Measurements from ENCODE around the gene RALGPS1.
A peak's percentile ranks its signal among the peaks of the same experiment; 100 is the strongest.

The RALGPS1 gene

GRCh38 chr9:127124111-127124531 lies 209.5 kb downstream of the RALGPS1 start:
- no peak overlapping the region for H3K4me3 ChIP-seq (replicated peaks in 1 of 2; ENCODE audit: low read depth in 2 of 2, low read length in 2 of 2)
- TF ChIP-seq, protein P1, sequence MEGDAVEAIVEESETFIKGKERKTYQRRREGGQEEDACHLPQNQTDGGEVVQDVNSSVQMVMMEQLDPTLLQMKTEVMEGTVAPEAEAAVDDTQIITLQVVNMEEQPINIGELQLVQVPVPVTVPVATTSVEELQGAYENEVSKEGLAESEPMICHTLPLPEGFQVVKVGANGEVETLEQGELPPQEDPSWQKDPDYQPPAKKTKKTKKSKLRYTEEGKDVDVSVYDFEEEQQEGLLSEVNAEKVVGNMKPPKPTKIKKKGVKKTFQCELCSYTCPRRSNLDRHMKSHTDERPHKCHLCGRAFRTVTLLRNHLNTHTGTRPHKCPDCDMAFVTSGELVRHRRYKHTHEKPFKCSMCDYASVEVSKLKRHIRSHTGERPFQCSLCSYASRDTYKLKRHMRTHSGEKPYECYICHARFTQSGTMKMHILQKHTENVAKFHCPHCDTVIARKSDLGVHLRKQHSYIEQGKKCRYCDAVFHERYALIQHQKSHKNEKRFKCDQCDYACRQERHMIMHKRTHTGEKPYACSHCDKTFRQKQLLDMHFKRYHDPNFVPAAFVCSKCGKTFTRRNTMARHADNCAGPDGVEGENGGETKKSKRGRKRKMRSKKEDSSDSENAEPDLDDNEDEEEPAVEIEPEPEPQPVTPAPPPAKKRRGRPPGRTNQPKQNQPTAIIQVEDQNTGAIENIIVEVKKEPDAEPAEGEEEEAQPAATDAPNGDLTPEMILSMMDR (IDR thresholded peaks at IDR 0.05; ENCODE audit: low read depth, low read length), result no peak
- no peak for DNase-seq (ENCODE audit: low read depth in 2 of 2)

GRCh38 chr9:127124792-127125191 lies 210.2 kb downstream of the RALGPS1 start:
- TF ChIP-seq, protein P1 (IDR thresholded peaks at IDR 0.05; ENCODE audit: low read depth, low read length), result no peak
- DNase-seq (ENCODE audit: low read depth in 2 of 2), result no peak
- H3K4me3 ChIP-seq (replicated peaks in 1 of 2; ENCODE audit: low read depth in 2 of 2, low read length in 2 of 2), result no peak overlapping the region

DNA sequence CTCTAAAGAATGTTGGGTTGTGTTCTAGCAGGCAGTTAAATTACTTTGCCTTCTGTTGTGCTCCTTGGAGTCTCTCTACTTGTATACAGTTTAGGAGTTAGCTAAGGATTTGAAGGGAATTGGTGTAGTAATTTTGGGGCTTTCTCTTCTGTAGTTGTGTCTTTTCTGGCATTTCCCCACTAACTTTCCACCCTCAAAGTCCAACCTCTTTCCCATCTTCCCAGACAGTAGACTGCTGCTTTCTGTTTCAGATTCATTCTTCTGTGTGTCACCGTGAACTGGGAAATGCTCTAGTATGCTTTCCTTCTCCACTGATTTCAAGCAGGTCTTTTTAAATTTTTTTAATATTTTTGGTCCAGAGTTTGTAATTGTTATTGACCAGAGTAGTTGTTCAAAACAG lies 212.4 kb downstream of the RALGPS1 start:
- no peak overlapping the region for H3K4me3 ChIP-seq (replicated peaks in 1 of 2; ENCODE audit: low read depth in 2 of 2, low read length in 2 of 2)
- no peak for DNase-seq (ENCODE audit: low read depth in 2 of 2)
- TF ChIP-seq, protein P1 (IDR thresholded peaks at IDR 0.05; ENCODE audit: low read depth, low read length), result no peak

- no peak overlapping the region for H3K4me3 ChIP-seq (replicated peaks in 1 of 2; ENCODE audit: low read depth in 2 of 2, low read length in 2 of 2)
- TF ChIP-seq, protein P1 (IDR thresholded peaks at IDR 0.05; ENCODE audit: low read depth, low read length), result no peak
- DNase-seq (ENCODE audit: low read depth in 2 of 2), result peak; percentile 24 to 72
Measured at GRCh38 chr9:127128341-127129072, 213.9 kb downstream of the RALGPS1 start.

GRCh38 chr9:127129073-127129717 lies 214.6 kb downstream of the RALGPS1 start:
- DNase-seq (ENCODE audit: low read depth in 2 of 2), result peak in 1 of 2 donors; percentile 16
- TF ChIP-seq, protein P1 (IDR thresholded peaks at IDR 0.05; ENCODE audit: low read depth, low read length), result no peak
- no peak overlapping the region for H3K4me3 ChIP-seq (replicated peaks in 1 of 2; ENCODE audit: low read depth in 2 of 2, low read length in 2 of 2)

DNA sequence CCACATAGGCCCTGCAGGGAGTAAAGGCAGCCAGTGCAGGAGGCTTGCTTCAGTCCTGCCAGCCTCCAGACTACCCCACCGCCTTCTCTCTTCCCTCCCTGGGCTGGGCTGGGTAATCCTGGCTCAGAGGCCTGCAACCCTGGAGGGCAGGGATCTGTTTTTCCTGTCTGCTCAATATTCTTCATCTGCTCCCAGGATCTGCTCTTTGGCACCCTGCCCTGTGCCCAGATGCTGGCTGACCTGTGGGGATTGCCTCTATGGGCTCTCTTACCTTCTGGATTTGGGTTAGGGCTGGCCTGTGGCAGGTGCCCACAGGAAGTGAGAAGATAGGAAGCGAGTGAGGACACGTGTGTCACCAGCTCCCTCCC lies 215.1 kb downstream of the RALGPS1 start:
- H3K4me3 ChIP-seq (replicated peaks in 1 of 2; ENCODE audit: low read depth in 2 of 2, low read length in 2 of 2), result no peak overlapping the region
- no peak for DNase-seq (ENCODE audit: low read depth in 2 of 2)
- TF ChIP-seq, protein P1 (IDR thresholded peaks at IDR 0.05; ENCODE audit: low read depth, low read length), result no peak
